NCI-H2107 treated with DMSO at 0.1 percent for 48 hours (cell line): ENCODE data around the gene HSPA6.
A peak's percentile ranks its signal among the peaks of the same experiment; 100 is the strongest.
"Not testable (repeated sequence)": the region's sequence is repeated elsewhere in the genome, so short reads cannot be mapped to it uniquely, and the experiment has no call there.

Experiments
- DNase-seq: peaks from one replicate; lab custom pipeline; 2025; ENCODE audit not compliant: unreplicated experiment; lab: John Stamatoyannopoulos, UW

Gene HSPA6

DNA sequence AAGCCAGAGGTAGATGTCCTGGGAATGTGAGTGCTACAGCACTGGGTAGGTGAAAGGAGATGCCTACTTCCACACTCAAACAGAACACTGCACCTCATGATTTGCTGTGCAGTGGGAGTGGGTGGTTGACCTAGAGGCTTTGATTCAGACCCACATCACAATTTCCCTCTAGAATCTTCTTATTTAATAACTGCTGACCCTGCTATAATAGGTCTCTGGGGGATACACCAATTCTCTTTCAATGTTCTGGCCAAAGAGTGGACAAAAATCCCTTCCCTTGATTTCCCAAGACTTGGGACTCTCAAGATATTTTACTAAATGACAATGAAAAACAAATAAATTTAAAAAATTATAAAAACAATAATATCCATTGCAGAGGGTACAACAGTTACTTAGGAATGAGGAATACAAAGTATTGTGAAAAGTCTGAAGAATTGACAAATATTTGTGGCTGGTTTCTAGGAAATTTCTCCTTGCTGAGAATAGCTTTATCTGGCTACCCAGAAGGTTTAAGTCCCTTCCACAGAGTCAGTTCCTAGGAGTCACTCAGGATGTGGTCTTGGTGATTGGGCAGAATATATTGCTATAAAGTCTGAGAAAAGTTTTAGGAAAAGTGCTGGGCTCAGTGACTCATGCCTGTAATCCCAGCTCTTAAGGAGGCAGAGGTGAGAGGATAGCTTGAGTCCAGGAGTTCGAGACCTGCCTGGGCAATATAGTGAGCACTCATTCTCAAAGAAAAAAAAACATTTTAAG, 21.5 kb upstream of the HSPA6 start:
- no peak for DNase-seq

DNA sequence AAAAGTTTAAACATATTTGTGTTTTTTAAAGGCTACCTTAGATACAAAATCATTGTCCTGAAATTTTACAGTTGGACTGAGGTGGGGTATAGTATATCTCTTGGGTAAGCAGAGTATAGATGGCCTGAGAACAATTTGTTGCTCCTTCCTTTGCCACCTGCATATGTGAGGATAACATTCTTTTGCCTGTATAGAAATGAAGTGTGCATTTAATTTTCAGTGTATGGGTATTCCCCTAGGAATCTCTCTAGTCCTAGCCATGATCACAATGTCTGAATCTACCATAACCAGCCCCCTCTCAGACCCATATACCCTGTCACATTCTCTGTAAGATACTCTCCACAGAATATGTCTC, 21.0 kb upstream of the HSPA6 start:
- DNase-seq = no peak

DNA sequence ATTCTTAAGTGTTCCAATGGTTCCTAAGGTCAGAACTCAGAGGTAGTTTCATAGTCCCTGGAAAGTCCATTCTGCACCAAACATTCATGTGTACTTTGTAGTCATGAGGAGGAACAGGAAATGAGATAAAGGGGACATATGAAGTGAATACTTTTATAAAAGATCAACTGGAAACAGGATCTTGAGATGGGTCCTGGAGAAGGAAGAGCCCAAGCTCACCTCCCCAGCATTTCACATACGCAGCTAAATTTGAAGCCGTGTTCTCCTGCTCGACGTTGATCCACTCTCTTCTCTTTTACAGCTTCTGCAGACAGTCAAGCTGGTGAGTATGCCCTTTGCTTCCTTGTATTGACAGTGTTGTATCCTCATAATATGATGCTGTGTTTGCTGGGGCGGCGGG, 18.7 kb upstream of the HSPA6 start:
- no peak for DNase-seq

DNA sequence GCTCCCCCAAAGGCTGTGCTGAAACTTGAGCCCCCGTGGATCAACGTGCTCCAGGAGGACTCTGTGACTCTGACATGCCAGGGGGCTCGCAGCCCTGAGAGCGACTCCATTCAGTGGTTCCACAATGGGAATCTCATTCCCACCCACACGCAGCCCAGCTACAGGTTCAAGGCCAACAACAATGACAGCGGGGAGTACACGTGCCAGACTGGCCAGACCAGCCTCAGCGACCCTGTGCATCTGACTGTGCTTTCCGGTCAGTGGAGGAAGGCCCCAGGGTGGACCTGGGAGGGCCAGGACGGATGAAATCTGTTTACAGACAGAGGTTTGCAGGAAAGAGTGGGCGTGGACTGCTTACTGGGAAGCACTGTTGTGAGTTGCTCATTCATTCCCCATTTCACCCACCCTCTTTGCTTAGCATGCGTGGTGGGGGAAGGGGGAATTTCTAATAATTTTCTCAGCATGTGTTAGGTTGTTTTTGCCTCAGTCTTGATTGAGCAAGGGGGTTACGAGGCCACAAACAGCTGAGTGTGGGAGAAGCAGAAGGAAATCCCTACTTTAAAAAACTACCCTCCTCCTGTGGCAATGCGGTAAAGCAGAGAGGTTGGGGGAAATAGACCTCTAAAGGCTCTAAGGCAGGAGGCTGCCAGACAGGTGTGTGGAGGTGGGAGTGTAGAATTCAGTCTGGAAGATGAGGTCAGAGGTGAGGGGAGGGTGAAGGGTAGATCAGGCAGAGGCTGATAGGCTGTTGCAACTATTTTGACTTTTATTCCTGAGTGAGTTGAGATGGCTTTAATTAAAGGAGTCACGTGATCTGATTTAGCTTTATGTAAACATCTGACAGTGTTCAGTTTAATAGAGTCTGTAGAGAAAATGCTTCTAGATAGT, 17.8 kb upstream of the HSPA6 start:
- no peak for DNase-seq

DNA sequence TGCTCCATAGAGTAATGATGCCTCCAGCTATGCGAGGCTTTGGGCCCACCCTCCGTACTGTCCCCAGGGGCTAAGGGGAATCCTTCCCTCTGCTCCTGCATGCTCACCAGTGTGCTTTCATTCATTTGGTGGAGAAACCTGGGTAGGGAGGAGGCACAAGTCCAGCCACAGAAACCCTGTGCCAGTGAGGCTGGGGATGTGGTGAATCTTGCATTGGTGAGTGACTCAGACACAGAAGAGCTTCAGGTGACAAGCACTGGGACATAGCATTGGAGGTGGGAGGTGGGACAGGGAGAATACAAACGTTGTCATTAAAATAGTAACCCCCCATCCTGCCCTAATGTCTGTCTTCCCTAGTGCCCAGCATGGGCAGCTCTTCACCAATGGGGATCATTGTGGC, 13.9 kb upstream of the HSPA6 start:
- no peak for DNase-seq

DNA sequence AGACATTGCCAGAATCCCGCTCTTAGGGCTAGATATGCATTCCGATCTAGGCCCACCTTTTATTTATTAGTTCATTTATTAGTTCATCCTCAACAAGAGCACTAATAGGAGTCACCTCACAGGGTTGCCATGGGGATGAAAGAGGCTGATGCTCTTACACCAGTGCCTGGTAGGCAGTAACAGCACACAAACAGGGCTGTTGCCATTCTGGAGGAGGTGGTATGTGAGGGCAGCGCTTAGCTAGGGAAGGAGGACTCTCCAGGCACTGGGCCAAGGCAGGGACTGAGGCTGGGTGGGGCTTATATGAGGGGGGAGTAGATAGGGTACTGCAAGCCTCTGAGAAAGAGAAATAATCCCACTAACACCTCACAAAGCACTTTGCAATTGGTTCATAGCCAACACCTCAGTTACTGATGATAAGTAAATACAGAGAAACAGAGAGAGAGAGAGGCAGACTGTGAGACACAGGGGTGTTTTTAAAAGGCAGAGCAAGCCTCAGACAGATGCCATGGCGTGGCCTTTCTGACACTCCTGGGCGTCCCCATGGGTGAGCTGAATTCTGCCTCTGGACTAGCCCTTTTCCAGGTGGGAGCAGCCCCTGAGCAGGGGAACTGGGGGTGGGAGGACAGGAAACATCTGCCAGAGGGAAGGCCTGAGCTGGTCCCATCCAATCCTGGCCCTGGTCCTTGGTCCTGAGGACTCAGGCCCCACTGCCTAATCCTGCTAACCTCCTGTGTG, 13.2 kb upstream of the HSPA6 start:
- DNase-seq = no peak

DNA sequence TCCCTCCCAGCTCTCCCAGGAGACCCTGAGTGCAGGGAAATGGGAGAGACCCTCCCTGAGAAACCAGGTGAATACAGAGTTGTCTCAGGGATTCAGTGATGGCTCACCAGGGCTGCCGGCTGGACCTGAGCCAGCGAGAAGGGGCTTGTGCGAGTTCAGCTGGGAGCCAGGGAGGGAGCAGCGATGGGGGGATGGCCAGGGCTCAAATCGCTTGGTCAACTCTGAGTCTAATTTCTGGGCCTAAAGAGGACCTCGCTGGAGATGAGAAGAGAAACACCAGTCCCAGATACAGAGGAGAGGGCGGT, 12.6 kb upstream of the HSPA6 start:
- no peak for DNase-seq

DNA sequence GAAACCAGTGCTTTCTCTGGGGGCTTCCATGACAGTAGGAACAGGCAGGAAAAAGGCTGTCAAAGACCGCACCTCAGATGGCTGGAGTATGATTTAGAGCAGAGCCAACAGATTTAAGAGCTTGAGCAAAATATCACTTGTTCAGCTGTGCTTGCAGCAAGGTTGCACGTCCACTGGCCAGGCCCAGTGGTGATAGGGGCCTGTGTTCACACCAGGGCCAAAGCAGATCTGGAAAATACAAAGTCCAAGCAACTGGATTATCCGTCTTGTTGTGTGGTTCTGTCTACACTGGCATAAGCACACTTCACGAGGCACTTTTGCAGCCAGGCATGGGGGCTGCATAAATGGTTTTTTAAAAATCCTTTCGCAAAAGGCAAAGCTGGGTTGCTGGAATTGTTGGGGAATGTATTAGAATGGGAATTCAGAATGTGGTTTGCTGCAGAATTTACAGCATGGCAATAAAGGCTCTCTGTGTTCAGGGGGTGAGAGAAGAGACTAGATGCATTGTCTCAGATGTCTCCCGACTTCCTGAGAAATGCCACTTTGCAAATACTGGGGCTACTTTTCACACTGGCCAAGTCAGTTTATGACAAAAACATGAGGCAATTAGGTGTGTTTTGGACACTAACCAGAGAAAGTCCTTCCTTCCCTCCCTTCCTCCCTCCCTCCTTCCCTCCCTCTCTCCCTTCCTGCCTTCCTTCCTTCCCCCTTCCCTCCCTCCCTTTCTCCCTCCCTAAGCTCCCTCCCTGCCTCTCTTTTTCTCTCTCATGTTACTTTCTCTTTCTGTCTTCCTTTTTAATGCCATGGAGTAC, 11.5 kb upstream of the HSPA6 start:
- DNase-seq = not testable (repeated sequence)

DNA sequence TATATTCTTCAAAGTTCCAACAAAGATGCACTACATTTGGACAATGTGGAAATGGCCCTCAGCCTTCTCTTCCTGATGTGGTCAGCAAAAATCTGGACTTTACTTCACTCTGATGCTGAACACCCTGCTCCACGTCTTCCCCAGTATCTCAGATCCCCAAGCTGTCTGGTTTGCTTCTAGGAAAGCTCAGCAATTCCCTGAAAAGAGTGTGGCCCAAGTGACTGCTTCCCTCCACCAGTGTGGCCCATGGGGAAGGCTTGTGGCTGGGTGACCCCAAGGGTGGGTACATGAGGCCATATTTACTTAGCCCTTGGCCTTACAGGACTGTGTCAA, 10.9 kb upstream of the HSPA6 start:
- not testable (repeated sequence) for DNase-seq

DNA sequence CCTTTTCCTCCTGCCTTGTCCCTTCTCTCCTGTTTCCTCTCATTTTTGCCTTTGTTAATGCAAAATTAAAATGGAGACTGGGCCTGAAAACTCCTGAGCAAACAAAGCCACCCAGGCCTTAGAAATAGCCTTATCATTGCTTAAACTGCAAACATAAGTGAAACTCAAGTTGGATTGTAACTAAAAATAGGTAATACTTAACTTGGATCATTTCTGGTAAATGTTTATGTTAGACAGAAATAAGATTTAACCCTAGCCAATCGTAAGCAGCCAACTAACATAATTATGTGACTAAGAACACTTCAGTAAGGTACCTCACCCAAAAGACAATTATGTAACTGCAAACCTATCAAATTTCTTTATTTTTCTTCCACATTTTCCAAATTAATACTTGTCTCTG, 10.4 kb upstream of the HSPA6 start:
- DNase-seq = not testable (repeated sequence)

DNA sequence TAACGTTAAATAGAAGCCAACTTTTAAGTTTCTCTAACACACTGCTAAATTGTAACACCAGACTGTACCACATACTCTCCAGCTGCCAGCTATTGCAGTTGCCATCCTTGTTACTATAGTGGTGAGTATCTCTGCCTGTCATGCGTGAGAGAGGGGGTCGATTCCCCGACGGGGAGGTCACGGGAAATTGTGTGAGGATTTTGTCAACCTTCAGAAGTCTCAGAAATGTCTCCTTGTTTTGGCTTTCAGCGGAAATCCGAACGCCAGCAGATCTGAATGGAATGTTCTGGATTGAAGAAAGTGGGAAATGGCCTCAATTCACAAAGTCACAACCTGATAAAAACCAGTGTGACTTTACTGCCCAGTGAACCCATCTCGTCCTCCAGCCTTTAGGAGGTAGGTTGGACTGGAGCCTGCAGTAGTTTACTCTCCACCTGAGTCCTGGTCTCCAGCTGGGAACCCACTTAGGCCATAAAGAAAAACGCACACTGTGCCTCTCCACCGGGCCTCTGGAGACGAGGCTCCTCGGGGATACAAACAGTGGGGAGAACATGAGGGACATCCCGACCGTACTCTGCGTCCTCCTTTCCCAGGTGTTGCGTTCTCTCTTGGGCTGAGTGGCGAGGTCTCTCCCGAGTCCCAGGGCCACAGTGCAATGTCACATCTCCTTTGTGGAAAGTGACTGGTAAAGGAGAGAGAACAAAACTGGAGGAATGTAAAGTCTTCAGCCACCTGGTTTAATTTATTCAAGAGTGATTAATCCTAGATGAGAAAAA, 1.1 kb upstream of the HSPA6 start:
- not testable (repeated sequence) for DNase-seq

DNA sequence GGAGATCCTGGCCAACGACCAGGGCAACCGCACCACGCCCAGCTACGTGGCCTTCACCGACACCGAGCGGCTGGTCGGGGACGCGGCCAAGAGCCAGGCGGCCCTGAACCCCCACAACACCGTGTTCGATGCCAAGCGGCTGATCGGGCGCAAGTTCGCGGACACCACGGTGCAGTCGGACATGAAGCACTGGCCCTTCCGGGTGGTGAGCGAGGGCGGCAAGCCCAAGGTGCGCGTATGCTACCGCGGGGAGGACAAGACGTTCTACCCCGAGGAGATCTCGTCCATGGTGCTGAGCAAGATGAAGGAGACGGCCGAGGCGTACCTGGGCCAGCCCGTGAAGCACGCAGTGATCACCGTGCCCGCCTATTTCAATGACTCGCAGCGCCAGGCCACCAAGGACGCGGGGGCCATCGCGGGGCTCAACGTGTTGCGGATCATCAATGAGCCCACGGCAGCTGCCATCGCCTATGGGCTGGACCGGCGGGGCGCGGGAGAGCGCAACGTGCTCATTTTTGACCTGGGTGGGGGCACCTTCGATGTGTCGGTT, 477 bp downstream of the HSPA6 start:
- not testable (repeated sequence) for DNase-seq

DNA sequence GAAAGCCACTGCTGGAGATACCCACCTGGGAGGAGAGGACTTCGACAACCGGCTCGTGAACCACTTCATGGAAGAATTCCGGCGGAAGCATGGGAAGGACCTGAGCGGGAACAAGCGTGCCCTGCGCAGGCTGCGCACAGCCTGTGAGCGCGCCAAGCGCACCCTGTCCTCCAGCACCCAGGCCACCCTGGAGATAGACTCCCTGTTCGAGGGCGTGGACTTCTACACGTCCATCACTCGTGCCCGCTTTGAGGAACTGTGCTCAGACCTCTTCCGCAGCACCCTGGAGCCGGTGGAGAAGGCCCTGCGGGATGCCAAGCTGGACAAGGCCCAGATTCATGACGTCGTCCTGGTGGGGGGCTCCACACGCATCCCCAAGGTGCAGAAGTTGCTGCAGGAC, 981 bp downstream of the HSPA6 start:
- not testable (repeated sequence) for DNase-seq

DNA sequence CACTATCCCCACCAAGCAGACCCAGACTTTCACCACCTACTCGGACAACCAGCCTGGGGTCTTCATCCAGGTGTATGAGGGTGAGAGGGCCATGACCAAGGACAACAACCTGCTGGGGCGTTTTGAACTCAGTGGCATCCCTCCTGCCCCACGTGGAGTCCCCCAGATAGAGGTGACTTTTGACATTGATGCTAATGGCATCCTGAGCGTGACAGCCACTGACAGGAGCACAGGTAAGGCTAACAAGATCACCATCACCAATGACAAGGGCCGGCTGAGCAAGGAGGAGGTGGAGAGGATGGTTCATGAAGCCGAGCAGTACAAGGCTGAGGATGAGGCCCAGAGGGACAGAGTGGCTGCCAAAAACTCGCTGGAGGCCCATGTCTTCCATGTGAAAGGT, 1.6 kb downstream of the HSPA6 start:
- not testable (repeated sequence) for DNase-seq

DNA sequence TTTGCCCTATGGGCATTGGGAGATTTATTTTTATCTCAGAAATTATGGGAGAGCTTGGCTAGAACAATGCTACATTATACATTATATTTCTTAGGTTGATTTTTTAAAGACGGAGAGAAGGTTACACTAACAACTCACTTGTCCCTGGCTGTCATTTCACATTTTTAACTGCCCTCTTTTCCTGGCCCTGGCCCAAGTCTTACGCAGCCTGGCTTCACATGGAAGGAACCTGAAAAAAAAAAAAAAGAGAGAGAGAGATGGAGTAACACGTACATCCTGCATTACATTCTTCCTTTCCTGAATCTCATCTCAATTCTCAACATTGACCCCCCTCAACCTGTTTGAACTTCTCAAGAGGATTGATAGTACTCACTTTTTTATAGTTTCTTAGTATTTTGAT, 4.2 kb downstream of the HSPA6 start:
- DNase-seq = not testable (repeated sequence)

DNA sequence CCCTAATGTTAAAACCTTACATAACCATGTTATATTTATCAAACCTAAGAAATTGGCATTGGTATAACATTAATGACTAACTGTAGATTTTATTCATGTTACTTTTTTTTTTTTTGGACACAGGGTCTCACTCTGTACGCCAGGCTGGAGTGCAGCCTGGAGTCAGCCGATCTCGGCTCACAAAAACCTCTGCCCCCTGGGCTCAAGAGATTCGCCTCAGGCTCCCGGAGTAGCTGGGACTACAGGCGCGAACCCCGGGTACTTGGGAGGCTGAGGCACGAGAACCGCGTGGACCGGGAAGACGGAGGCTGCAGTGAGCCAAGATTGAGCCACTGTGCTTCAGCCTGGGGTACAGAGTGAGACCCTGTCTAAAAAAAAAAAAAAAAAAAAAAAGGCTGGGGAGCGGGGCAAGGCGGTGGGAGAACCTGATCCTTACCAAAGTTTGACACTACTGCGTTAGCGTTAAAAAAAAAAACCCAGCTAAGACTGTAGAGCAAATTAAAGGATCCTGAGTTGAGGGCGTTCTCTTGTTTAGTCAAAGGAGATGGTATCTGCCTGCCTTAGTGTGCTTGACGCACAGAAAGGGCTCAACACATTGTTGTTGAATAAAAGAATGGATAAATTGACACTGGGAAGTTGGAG, 5.2 kb downstream of the HSPA6 start:
- DNase-seq = not testable (repeated sequence)

DNA sequence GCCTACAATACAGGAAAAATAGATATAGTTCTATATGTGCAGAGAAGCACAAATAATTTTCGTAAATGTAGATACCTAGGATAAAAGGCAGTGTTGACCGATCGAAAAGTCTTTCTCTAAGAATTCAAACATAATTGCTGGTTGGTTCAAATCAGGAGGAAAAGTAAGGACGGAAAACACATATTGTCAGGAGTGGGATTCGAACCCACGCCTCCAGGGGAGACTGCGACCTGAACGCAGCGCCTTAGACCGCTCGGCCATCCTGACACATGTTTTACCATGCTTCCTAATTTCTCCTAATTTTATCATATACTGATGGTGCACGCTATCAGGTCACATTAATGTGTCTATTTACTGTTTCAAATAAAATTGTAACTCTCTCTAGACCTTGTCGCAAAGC, 5.8 kb downstream of the HSPA6 start:
- peak; percentile 20 for DNase-seq

DNA sequence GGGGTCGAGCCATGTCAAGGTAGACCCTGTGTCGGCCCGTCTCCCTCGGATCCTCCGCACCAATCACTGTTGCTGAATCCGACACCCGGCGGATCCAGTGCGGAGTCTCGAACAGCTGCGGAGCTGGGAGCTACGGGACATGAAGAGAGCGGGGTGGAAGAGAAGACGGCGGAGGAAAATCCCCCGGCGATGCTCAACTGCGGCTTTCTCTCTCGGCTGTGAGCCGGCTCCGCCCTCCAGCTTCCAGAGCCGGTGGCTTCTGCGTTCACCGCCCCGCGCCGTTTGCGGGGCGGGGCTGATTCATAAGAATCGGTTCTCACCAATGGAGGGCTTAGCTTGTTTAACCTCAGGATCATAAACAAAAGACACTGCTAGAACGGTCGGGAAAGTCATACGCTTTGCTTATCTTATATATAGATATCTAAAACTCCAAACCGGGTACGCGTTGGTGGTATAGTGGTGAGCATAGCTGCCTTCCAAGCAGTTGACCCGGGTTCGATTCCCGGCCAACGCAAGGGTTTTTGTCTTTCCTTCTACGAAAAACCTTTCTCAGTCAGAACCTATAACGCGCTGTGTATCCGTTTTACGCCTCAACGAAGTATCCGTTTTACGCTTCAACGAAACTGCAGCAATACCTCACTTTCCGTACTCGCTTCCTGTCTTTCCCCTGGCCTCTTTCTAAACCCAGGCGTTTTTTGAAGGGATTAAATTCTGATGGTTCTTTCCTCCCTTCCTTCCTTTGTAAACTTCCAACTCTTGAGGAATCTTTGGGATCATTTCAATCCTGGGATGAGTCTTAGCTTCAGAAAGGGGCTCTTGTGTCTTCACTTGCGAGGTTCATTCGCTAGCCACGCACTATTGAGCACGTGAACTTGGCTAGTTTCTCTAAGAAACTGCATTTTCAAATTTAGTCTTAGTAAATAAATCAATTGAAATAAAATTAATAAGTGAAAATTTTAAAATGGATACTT, 6.6 kb downstream of the HSPA6 start:
- DNase-seq = peak; percentile 89
